Measurements from ENCODE around the gene ASB6. TPM values are rescaled to one million over a fixed set of nuclear protein-coding genes. Genes with fewer than 3 reads are reported as not detected.

ASB6 gene
- total RNA-seq, 1 donor from 2014 or later: 6.1 TPM

DNA sequence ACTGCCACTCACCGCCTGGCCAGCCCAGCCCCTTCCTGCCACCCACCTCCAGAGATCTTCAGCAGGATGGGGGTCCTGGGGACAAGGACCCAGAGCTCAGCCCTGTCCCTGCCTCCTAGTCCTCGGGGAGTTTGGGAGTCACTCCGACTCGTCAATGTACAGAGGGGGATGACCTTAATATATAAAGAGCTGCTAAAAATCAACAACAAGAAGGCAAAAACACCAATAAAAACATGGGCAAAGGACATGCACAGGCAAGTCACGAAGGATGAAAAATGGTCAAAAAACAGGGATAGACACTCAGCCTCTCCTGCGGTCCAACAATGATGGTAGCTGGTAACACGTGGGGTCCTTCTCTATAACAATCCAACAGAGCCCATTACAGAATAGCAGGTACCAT is 4.7 kb upstream of the ASB6 start:
- FAIRE-seq (no peak), DNase-seq (ENCODE audit: low read depth) (no peak)
- Histone ChIP-seq H3K27me3 (ENCODE audit: control insufficient read depth, insufficient read depth, low read length) (no peaks in the 10 kb centered on the region), H3K36me3 (ENCODE audit: control insufficient read depth, insufficient read depth, low read length) (no peaks in the 10 kb centered on the region), H3K4me3 (ENCODE audit: low read depth, low read length) (no peak overlapping the region)
- TF ChIP-seq, protein P1, sequence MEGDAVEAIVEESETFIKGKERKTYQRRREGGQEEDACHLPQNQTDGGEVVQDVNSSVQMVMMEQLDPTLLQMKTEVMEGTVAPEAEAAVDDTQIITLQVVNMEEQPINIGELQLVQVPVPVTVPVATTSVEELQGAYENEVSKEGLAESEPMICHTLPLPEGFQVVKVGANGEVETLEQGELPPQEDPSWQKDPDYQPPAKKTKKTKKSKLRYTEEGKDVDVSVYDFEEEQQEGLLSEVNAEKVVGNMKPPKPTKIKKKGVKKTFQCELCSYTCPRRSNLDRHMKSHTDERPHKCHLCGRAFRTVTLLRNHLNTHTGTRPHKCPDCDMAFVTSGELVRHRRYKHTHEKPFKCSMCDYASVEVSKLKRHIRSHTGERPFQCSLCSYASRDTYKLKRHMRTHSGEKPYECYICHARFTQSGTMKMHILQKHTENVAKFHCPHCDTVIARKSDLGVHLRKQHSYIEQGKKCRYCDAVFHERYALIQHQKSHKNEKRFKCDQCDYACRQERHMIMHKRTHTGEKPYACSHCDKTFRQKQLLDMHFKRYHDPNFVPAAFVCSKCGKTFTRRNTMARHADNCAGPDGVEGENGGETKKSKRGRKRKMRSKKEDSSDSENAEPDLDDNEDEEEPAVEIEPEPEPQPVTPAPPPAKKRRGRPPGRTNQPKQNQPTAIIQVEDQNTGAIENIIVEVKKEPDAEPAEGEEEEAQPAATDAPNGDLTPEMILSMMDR (IDR thresholded peaks at IDR 0.05; ENCODE audit: insufficient read depth, low read length, severe bottlenecking): no peak

DNA sequence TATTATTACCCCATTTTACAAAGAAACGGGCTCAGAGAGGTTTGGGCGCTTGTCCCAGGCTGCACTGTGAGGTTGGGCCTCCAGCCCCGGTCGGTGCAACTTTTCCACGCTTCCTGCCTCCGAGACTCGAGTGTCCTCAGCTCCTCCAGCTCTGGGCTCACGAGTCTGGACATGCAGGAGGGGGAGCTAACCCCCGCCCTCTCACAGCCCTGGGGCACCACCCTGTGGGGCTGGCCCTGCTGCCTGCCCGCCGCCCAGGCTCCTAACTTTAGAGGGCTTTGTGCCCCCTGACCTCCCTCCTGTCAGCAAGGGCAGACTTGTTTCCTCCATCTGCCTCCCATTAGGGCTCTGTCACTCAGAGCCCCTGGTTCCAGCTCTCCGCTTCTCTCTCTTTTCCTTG is 4.3 kb upstream of the ASB6 start:
- FAIRE-seq (no peak), DNase-seq (ENCODE audit: low read depth) (peak; percentile 6)
- H3K4me3 ChIP-seq (ENCODE audit: low read depth, low read length): no peak overlapping the region
- H3K36me3 ChIP-seq (ENCODE audit: control insufficient read depth, insufficient read depth, low read length): no peaks in the 10 kb centered on the region
- H3K27me3 ChIP-seq (ENCODE audit: control insufficient read depth, insufficient read depth, low read length): no peaks in the 10 kb centered on the region
- TF ChIP-seq, protein P1 (IDR thresholded peaks at IDR 0.05; ENCODE audit: insufficient read depth, low read length, severe bottlenecking): no peak

DNA sequence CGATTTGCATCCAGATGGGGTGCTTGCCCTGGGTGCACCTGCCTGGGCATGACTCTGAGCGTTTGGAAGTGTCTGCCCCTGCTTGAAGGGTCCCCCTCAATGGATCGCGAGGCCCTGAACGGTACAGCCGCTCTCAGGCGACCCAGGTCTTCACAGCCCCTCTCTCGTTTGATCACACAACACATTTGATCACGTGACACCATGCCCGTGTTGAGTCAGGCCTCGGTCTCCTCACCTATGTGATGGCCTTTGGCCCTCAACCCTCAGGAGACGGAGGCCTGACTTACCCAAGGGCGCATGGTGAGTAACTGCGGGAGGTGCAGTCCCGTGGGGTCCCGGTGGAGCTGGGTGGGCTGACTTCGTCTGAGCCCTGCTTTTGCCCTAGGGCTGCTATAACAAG is 3.0 kb upstream of the ASB6 start:
- H3K27me3 ChIP-seq (ENCODE audit: control insufficient read depth, insufficient read depth, low read length): no peaks in the 10 kb centered on the region
- no peak overlapping the region for H3K4me3 ChIP-seq (ENCODE audit: low read depth, low read length)
- FAIRE-seq: no peak
- no peaks in the 10 kb centered on the region for H3K36me3 ChIP-seq (ENCODE audit: control insufficient read depth, insufficient read depth, low read length)
- no peak for DNase-seq (ENCODE audit: low read depth)
- TF ChIP-seq, protein P1 (IDR thresholded peaks at IDR 0.05; ENCODE audit: insufficient read depth, low read length, severe bottlenecking): no peak

DNA sequence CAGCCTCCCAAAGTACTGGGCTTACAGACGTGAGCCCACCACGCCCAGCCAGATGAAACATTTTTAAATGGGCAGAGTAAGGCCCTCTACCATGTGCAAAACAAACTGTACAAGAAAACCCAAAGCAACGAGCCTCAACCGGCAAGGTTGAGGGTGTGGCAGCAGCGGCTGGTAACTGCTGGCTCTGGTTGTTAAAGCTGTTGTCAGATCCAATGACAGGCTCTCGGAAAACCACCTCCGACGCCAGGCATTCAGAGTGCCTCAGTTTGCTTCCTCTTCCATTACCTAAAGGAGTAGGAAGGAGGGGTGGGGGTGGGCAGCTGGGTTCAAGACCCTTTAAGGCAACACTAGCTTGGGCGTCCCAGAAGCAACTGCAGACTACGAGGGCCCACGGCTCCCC is 2.4 kb upstream of the ASB6 start:
- Histone ChIP-seq H3K36me3 (ENCODE audit: control insufficient read depth, insufficient read depth, low read length) (peaks cover 3% of the 10 kb centered on the region), H3K27me3 (ENCODE audit: control insufficient read depth, insufficient read depth, low read length) (no peaks in the 10 kb centered on the region), H3K4me3 (ENCODE audit: low read depth, low read length) (no peak overlapping the region)
- TF ChIP-seq, protein P1 (IDR thresholded peaks at IDR 0.05; ENCODE audit: insufficient read depth, low read length, severe bottlenecking): no peak
- DNase-seq (ENCODE audit: low read depth) (peak; percentile 15), FAIRE-seq (no peak)

DNA sequence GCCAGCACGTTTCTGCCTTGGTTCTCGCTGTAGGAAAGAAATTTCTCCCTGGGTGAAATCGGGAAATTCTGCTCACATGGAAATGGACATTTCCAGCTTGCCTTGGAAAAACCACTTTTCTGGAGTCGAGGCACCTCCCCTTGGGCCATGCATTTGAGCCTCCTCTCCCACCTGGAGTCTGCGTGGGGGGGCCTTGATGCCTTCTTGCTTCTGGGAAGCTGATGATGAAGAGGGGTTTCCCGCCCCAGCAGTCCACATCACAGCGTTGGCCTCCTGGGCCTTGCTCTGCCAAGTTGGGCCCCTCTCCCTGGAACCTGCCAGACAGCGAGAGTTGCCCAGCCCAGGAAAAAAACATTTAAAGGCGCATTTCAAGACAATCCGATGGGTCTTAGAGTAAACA is 1.8 kb upstream of the ASB6 start:
- Histone ChIP-seq H3K27me3 (ENCODE audit: control insufficient read depth, insufficient read depth, low read length) (no peaks in the 10 kb centered on the region), H3K36me3 (ENCODE audit: control insufficient read depth, insufficient read depth, low read length) (peaks cover 6% of the 10 kb centered on the region), H3K4me3 (ENCODE audit: low read depth, low read length) (no peak overlapping the region)
- no peak for DNase-seq (ENCODE audit: low read depth)
- TF ChIP-seq, protein P1 (IDR thresholded peaks at IDR 0.05; ENCODE audit: insufficient read depth, low read length, severe bottlenecking): no peak
- FAIRE-seq: no peak

Measured in bronchial epithelial cell (primary cell).